Natural killer cell (primary cell): ENCODE data around the gene CYP27C1. TPM values are rescaled to one million over a fixed set of nuclear protein-coding genes. Genes with fewer than 3 reads are reported as not detected.

ENCODE experiments used
- ATAC-seq, 3 donors: fragments of 150-1000 bp in 2 of 3; fragments of 200-7000 bp in 1 of 3; cut with Tn5 transposase; 1 replicate in 1 of 3; 2 replicates in 2 of 3; pipeline ENCODE4 v1.10.0; 2021; ENCODE audit warnings: mild to moderate bottlenecking in 2 of 3, moderate library complexity in 2 of 3
- DNase-seq, 2 donors: peaks; one replicate each; pipeline versions ENCODE4 v3.0.0 to v3.0.0-alpha.2; 2013 to 2021; ENCODE audit warnings: mixed read lengths in 1 of 2
- H3K27ac ChIP-seq: one replicate; pipeline ENCODE4 v1.5.1; 2013; ENCODE audit warnings: mild to moderate bottlenecking, low read length
- H3K27me3 ChIP-seq: one replicate; pipeline ENCODE4 v1.6.1; 2013; ENCODE audit warnings: low read length; ENCODE audit not compliant: control insufficient read depth, insufficient read depth
- H3K36me3 ChIP-seq: one replicate; pipeline ENCODE4 v1.6.1; 2013; ENCODE audit warnings: low read length; ENCODE audit not compliant: control insufficient read depth, insufficient read depth
- H3K4me1 ChIP-seq: one replicate; pipeline ENCODE4 v1.6.1; 2013; ENCODE audit warnings: low read length; ENCODE audit not compliant: control insufficient read depth, insufficient read depth
- H3K4me3 ChIP-seq: one replicate; pipeline ENCODE4 v1.5.1; 2013; ENCODE audit warnings: low read length
- H3K9me3 ChIP-seq: one replicate; pipeline ENCODE4 v1.6.1; 2013; ENCODE audit warnings: low read length; ENCODE audit not compliant: control insufficient read depth, insufficient read depth
- H3K27ac Mint-ChIP-seq, 2 donors: one replicate each; pipeline ENCODE4 v1.8.0; 2022; ENCODE audit warnings: mild to moderate bottlenecking in 2 of 2, mixed read lengths in 2 of 2, moderate library complexity in 1 of 2
- H3K27me3 Mint-ChIP-seq, 2 donors: one replicate each; pipeline ENCODE4 v1.8.0; 2022; ENCODE audit warnings: low read depth in 2 of 2, mixed read lengths in 2 of 2
- H3K36me3 Mint-ChIP-seq: one replicate; pipeline ENCODE4 v1.8.0; 2022; ENCODE audit warnings: mixed read lengths
- H3K4me1 Mint-ChIP-seq, 2 donors: one replicate each; pipeline ENCODE4 v1.8.0; 2022; ENCODE audit warnings: mixed read lengths in 2 of 2
- H3K4me3 Mint-ChIP-seq: one replicate; pipeline ENCODE4 v1.8.0; 2022; ENCODE audit warnings: mild to moderate bottlenecking, moderate library complexity, mixed read lengths
- H3K9me3 Mint-ChIP-seq, 2 donors: one replicate each; pipeline ENCODE4 v1.8.0; 2022; ENCODE audit warnings: mixed read lengths in 2 of 2
- WGBS: methylation state at CpG from one replicate; pipeline ENCODE4 v1.1.7; 2013; ENCODE audit warnings: missing lambda C conversion rate; ENCODE audit not compliant: insufficient coverage; 5-methylcytosine and 5-hydroxymethylcytosine counted together
- intact Hi-C: fragments of 100-400 bp; cut with micrococcal nuclease; formaldehyde crosslinking; loops from one replicate; pipeline ENCODE4 v1.14.2; 2022
- total RNA-seq, 4 donors: library from RNA; stranded (reverse); fragments of 120-200 nt in 1 of 4; gene quantifications; one replicate each; pipeline versions ENCODE4 v1.2.3 to v1.2.4, GENCODE V29; 2013 to 2022
- TF ChIP-seq, protein P1 (sequence below): fragments of 200-600 bp; IDR thresholded peaks from one replicate; pipeline ENCODE4 v1.8.0; 2022; ENCODE audit warnings: antibody characterized with exemption

The CYP27C1 gene
- total RNA-seq, 3 donors from 2014 or later (not counting 1 experiment from before 2014, with no cell fraction given) = not detected

DNA sequence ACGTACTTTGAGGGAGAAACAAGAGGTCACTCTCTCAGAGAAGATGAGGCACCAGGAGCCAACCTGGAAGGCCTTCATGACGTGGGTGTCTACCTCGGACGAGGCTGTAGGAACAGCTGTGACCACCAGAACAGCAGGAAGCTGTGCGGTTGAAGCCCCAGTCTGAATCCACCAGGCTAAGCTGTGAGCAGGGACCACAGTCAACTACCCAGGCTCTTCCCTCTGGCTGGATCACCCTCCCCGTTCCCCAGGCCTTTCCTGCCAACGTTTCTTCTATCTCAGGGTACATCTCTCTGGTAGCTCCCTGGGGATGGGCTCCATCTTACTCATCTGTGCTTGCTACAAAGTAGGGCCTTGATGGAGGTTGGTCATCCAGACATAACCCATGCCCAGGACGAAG is 36.8 kb upstream of the CYP27C1 start:
- 93% methylated on average over 8 of the region's 8 CpGs for WGBS
- Histone ChIP-seq H3K27me3 (no peaks in the 10 kb centered on the region), H3K4me1 (no peaks in the 10 kb centered on the region), H3K4me3 (no peak overlapping the region), H3K36me3 (peaks cover 50% of the 10 kb centered on the region), H3K9me3 (no peaks in the 10 kb centered on the region), H3K27ac (no peak overlapping the region)
- no peak for DNase-seq
- Mint-ChIP-seq H3K27ac (no peak overlapping the region), H3K4me1 (peaks cover 0 to 6% of the 10 kb centered on the region in 2 donors), H3K27me3 (no peaks in the 10 kb centered on the region), H3K4me3 (no peak overlapping the region), H3K36me3 (peaks cover 24% of the 10 kb centered on the region), H3K9me3 (no peaks in the 10 kb centered on the region)
- intact Hi-C loops = no loop called here
- TF ChIP-seq, protein P1, sequence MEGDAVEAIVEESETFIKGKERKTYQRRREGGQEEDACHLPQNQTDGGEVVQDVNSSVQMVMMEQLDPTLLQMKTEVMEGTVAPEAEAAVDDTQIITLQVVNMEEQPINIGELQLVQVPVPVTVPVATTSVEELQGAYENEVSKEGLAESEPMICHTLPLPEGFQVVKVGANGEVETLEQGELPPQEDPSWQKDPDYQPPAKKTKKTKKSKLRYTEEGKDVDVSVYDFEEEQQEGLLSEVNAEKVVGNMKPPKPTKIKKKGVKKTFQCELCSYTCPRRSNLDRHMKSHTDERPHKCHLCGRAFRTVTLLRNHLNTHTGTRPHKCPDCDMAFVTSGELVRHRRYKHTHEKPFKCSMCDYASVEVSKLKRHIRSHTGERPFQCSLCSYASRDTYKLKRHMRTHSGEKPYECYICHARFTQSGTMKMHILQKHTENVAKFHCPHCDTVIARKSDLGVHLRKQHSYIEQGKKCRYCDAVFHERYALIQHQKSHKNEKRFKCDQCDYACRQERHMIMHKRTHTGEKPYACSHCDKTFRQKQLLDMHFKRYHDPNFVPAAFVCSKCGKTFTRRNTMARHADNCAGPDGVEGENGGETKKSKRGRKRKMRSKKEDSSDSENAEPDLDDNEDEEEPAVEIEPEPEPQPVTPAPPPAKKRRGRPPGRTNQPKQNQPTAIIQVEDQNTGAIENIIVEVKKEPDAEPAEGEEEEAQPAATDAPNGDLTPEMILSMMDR = no peak
- ATAC-seq = no peak

DNA sequence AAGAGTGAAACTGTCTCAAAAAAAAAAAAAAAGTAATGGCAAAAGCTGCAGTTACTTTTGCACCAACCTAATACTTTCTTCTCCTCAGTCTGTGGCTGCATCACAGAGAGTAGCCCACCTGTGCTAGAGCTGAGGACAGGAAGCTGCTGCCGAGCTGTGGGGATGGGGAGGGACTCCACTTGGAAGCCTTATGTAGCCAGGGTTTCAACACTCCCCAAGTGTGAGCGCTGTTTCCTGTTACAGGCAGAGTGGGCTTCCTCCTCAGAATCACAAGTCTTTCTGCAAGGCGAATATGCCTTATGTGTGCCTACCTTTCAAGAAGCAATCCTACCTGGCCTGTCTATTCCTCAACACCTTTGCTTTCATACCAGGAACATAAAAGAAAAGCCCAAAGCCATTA is 36.3 kb upstream of the CYP27C1 start:
- TF ChIP-seq, protein P1 = no peak
- H3K27me3 ChIP-seq = no peaks in the 10 kb centered on the region
- H3K4me1 ChIP-seq = no peaks in the 10 kb centered on the region
- H3K9me3 ChIP-seq = no peaks in the 10 kb centered on the region
- H3K4me3 ChIP-seq = no peak overlapping the region
- no peak overlapping the region for H3K4me3 Mint-ChIP-seq
- 67% methylated on average over 3 of the region's 3 CpGs for WGBS
- no peak for DNase-seq
- H3K27ac Mint-ChIP-seq = no peak overlapping the region
- H3K36me3 Mint-ChIP-seq = peaks cover 24% of the 10 kb centered on the region
- H3K27me3 Mint-ChIP-seq = no peaks in the 10 kb centered on the region
- H3K9me3 Mint-ChIP-seq = no peaks in the 10 kb centered on the region
- peaks cover 0 to 6% of the 10 kb centered on the region in 2 donors for H3K4me1 Mint-ChIP-seq
- H3K36me3 ChIP-seq = peaks cover 48% of the 10 kb centered on the region
- H3K27ac ChIP-seq = no peak overlapping the region
- intact Hi-C loops = no loop called here
- ATAC-seq = no peak

- peaks cover 0 to 6% of the 10 kb centered on the region in 2 donors for H3K4me1 Mint-ChIP-seq
- WGBS = 96% methylated on average over 6 of the region's 6 CpGs
- no peak overlapping the region for H3K4me3 Mint-ChIP-seq
- no peaks in the 10 kb centered on the region for H3K9me3 ChIP-seq
- no peaks in the 10 kb centered on the region for H3K27me3 ChIP-seq
- H3K4me3 ChIP-seq = no peak overlapping the region
- H3K4me1 ChIP-seq = no peaks in the 10 kb centered on the region
- TF ChIP-seq, protein P1 = no peak
- peak overlapping the region; percentile 18 to 23 for H3K27ac Mint-ChIP-seq
- H3K9me3 Mint-ChIP-seq = no peaks in the 10 kb centered on the region
- intact Hi-C loops = no loop called here
- peaks cover 24% of the 10 kb centered on the region for H3K36me3 Mint-ChIP-seq
- H3K27me3 Mint-ChIP-seq = no peaks in the 10 kb centered on the region
- H3K27ac ChIP-seq = no peak overlapping the region
- peaks cover 41% of the 10 kb centered on the region for H3K36me3 ChIP-seq
- DNase-seq (no peak), ATAC-seq (no peak)
Observed at GRCh38 chr2:127255721-127256120, 35.6 kb upstream of the CYP27C1 start.

DNA sequence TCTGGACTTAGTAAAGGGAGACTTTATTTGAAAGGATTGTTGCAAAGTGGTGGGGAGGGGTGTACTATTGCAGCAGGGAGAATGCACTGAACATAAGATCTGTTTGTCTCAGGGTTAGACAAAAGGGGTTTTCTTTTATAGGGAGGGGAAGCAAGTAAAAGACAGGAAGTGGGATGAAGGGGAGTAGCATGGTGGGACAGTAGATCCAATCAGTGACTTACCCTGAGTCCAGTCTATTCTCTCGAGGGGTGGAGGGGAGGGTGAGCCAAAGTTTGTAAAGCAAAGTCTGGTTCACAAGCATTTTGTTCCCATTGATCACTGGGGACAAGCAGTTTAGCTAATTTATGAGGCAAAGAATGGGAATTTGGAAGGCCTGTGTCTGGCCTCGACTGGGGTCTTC is 35.0 kb upstream of the CYP27C1 start:
- H3K36me3 Mint-ChIP-seq = peaks cover 24% of the 10 kb centered on the region
- Histone ChIP-seq H3K36me3 (peaks cover 36% of the 10 kb centered on the region), H3K4me3 (no peak overlapping the region), H3K27me3 (no peaks in the 10 kb centered on the region), H3K9me3 (no peaks in the 10 kb centered on the region), H3K4me1 (no peaks in the 10 kb centered on the region), H3K27ac (no peak overlapping the region)
- H3K4me1 Mint-ChIP-seq = peaks cover 0 to 6% of the 10 kb centered on the region in 2 donors
- DNase-seq = no peak
- H3K27me3 Mint-ChIP-seq = no peaks in the 10 kb centered on the region
- ATAC-seq = no peak
- intact Hi-C loops = no loop called here
- peak overlapping the region; percentile 18 to 23 for H3K27ac Mint-ChIP-seq
- no peaks in the 10 kb centered on the region for H3K9me3 Mint-ChIP-seq
- no peak overlapping the region for H3K4me3 Mint-ChIP-seq
- TF ChIP-seq, protein P1 = no peak
- WGBS = 90% methylated on average over 2 of the region's 2 CpGs
